ENCODE data around the gene CAMK1D.
A peak's percentile ranks its signal among the peaks of the same experiment; 100 is the strongest.
"Not testable (repeated sequence)": the region's sequence is repeated elsewhere in the genome, so short reads cannot be mapped to it uniquely, and the experiment has no call there.

The CAMK1D gene

DNA sequence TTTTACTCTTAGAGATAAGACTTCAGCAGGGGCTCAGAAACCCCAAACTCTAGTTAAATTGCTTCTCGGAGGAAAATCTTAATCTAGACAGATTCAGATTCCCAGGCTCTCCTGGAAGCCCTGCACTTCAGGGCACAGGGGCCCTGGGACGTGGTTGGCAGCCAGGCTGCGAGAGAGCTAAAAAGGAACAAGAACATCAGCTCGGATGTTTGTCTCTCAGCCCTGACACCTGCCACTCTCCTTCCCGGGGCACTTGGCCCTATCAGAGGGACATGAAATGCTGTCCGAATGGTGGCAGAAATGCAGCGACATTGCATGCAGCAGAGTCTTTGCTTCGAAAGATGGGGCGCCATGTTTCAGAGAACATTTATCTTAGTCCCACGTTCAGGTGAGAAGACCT lies 485.4 kb downstream of the CAMK1D start:
- DNase-seq, result no peak

DNA sequence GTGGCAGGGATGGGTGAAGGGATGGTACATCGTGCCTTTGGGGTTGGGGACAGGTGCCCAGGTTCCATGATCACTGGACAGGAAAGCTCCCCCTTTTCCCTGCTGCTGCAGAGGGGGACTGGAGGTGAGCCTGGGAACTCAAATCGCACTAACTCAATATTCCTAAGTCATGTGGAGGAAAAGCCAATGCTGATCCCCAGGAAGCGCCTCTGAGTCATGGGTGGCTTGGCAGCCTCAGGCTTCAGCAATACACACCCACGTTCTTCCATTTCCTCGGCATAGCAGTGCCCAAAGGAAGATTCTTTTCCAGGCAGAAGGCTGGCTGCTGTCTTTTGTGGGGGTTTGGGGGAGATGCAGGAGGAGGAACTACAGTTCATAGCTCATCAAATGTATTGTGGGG lies 486.4 kb downstream of the CAMK1D start:
- no peak for DNase-seq

DNA sequence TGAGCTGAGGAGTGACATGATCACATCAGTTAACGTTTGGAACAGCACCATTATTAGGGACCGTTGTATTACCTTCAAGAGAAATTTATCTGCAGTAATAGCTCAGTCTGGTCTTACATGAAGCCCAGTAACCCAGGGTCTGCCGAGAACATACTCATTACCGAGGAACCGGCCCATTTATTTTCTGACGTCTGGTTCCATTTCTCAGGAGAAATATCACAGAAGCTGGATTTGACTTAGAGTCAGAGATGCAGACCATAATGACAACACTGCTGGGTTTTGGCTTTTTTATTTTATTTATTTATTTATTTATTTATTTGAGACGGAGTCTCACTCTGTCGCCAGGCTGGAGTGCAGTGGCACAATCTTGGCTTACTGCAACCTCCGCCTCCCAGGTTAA lies 489.0 kb downstream of the CAMK1D start:
- no peak for DNase-seq

DNA sequence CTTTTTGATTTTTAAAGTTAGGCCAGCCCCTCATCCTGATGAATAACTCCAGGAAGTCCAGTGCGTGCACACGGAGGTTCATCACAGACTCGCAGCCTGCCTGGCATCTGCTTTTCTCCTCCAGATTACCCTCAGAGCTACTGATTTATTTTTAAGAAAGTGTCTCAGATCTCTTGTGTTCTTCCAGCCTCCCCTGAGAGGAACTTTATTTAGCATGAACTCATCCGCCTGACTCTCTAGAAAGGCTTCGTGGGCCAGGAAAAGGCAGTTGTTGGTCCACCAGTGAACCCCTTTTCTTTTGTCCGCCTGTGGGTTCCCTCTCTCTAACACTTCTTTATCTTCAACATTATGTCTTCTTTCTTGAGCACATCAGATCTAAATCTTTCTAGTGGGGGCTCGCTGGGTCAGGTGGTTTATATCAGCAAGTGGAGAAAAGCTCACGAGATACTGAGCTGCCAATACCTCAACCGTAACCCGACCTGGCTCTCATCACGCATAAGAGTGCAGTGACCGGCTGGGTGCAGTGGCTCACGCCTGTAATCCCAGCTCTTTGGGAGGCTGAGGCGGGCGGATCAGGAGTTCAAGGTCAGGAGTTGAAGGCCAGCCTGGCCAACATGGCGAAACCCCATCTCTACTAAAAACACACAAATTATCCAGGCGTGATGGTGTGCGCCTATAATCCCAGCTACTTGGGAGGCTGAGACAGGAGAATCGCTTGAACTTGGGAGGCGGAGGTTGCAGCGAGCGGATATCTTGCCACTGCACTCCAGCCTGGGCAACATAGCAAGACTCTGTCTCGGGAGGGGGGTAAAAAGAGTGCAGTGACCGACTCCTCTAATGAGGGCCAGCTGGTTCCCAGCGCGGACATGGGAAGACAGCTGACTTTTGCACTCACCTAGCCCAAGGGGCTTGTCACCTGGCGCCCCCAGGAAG lies 489.9 kb downstream of the CAMK1D start:
- DNase-seq, result peak; percentile 9

DNA sequence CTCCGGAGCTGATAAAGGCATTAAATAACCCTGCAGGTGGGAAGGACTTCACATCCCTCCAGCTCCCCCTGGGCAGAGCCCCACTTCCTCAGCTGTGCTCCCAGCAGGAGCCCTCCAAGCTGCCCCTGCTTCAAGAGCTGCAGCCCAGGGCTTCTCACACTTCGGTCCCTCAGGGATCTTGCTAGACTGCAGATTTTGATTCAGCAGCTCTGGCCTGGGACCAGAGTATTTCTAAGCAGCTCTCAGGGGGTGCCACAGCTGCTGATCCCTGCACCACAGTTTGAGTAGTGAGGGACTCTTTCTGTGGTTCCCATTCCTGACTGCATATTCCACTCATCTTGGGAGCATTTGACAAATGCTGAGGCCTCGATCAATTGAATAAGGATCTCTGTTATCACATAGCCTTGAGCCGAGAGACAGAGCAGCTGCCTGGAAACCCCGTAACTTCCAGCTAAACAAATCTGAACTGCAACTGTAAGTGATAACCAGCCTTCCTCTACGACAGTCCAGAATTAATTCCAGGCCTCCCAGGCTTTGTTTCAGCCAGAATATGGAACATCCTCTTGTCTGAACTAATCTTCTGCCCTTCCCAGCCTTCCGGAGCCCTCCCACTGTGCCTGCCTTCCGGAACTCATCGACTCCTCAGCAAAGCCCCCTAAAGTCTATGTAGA lies 490.7 kb downstream of the CAMK1D start:
- peak; percentile 81 for DNase-seq

DNA sequence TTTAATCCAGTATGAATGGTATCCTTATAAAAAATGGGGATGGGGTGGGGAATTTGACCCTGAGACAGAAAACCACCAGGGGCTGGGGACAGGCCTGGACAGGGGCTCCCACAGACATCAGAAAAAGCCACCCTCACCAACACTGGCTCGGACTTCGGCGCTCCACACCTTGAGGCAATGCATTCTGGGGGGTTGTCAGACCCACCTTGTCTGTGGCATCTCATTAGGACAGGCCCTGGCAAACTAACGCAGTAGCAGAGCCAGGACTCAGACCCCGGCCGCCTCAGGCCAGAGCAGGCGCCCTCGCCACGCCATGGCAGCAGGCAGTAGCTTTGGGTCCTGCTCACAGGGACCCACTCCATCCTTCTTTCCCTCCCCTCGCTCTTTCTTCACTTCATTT lies 492.1 kb downstream of the CAMK1D start:
- DNase-seq, result no peak

DNA sequence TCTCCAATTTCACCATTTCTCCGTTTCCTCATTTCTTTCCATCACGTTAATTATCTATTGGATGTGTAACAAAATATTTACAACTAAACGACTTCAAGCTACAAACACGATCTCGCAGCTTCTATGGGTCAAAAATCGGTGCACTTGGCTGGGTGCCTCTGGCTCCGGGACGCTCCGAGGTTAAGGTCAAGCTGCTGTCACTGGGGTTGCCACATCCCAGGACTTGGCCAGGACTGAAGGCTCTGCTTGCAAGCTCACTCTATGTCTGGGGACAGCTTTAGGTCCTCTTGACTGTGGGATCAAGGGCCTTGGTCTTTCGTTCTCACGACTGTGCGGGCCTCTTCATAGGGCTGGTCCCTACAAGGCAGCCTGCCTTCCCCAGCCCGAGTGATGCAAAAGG lies 492.5 kb downstream of the CAMK1D start:
- no peak for DNase-seq

DNA sequence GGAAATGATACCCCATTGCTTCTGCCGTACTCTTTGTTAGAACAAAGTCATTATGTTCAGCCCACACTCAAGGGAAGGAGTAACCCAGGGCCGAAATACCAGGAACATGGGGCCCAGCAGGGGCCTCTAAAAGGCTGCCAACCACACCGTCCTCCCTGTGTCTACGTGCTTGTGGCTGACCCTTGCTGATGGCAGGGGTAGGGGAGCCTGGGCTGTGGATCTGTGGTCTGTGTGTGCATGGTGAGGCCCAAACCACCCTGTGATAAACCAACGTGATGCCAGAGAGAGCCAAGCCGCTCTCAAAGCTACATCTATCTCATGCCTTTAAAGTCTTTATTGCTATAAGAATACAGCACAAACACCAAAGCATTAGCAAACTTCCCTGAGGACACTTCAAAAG lies 493.0 kb downstream of the CAMK1D start:
- no peak for DNase-seq

DNA sequence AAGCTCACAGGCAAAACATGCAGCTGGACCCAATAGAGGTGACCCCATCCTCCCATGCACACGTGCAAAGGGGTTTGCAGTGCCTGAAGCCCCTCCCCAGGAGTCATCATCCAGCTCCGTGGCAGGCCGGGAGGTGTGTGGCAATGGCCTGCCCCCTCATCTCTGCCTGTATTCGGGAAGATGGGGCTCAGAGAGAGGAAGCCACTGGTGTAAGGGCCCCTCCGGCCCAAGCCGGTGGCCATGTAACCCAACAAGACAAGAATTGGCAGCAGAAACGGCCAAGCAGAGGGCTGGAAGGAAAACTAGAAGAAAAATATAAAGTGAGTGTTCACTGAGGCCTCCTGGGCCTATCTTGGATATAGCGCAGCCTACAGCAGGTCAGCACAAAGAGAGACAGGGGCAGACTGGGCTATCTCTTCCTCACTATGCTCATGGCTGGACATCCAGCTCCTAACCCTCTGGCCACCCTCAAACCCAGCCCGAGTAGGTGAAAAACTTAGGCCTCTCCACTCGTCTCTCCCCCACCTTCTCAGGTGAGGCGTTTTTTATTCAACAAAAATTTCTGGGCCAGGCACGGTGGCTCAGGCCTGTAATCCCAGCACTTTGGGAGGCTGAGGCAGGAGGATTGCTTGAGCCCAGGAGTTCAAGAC lies 494.1 kb downstream of the CAMK1D start:
- DNase-seq, result no peak

DNA sequence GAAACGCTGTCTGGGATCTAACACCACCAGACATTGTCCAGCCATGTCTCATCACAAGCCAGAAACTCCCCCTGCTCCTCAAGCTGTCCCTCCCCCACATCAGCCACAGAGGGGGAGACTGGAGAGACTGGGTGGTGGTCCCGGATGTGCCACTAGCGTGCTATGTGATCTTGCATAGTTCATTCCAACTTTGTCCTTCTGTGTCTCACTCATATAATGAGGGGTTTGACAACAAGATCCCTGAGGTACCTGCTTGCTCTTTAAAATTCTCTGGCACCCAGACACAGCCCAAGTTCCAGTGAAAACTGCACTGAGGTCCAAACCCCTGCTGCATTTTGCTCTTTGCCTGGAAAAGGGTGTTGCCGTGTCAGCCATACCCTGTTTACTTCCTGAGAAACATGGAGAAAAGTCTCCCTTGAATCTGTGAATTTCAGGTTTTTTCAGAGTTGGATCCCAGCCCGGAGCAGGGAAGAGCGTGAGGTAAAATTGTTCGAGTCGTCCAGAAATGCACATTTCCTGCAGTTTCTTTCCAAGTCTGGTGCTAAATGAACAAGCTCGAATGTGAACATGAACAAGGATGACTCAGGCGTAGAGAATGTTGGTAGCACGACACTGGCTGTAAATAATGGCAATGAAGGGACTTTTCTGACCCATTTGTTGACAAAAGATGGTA lies 495.6 kb downstream of the CAMK1D start:
- no peak for DNase-seq

DNA sequence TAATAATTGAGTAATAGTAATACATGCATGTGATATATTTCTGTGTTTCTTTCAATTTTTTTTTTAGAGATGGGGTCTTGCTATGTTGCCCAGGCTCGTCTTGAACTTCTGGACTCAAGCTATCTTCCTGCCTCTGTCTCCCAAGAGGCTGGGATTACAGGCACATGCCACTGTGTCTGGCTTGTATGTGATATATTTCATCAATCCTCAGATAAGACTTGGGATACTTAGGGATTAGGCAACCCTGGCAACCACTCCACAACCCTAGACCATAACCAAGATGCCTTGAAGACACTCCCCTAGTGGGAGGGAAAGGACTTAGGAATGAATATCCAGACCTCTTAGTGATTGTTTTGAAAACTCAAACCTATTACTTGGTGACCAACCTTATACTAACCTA lies 497.4 kb downstream of the CAMK1D start:
- no peak for DNase-seq

DNA sequence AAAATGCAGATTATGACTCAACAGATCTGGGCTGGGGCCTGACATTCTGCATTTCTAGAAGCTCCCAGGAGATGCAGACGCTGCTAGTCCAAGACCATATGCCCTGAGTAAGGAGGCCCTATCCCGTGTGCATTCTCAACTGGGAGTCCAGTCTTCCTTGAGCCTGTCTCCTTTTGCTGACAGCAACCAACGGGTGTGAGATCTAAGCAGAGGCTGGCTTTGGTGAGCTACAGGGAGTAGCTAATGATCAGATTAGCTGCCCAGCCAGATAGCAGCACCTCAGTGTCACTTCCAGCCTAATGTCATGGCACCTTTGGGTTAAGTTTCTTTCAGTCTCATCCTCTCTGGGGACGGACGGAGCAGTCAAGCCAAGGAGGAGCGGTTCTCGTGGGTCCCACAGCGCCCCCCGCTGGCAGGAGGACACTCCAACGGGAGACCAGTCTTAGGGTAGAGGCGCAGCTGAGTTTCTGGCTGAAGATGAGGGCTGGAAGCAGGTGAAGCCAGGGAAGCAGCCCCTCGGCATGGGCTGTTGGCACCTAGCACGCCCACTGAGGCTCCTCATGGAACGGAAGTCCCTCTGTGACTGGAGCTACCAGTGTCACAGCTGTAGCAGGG lies 498.1 kb downstream of the CAMK1D start:
- peak; percentile 43 for DNase-seq

DNA sequence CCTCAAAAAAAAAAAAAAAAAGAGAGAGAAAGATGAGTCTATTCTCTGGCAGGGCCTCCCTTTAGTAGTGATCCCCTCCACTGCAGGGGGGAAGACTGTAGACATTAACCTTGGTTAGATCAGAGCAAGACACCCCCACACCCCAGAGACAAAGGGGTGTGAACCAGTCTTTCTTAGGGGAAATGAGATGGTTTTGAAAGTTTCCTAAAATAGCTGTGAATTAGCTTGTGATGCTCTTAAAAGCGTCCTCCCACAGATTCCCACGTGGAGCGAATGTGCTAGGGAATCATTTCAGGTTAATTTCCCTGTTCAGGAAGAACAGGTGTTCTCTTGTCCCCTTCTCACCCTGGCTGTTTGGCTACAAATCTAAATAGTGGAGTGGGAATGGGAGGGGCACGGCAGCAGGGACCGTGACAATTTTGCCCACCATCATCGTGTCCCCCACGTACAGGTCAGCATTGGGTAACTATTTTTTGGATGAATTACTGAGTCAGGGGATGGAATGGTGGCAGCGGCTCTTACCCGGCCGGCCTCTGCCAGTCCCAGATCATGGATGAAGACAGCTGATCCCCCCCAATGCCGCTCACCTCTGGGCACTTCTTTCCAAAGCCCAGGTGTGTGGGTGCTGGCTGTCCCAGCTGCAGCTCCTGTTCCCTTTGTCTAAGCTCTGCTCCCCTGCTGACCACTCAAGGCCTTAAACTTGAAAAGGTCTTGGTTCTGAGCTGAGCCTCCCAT lies 499.3 kb downstream of the CAMK1D start:
- DNase-seq, result peak; percentile 29

DNA sequence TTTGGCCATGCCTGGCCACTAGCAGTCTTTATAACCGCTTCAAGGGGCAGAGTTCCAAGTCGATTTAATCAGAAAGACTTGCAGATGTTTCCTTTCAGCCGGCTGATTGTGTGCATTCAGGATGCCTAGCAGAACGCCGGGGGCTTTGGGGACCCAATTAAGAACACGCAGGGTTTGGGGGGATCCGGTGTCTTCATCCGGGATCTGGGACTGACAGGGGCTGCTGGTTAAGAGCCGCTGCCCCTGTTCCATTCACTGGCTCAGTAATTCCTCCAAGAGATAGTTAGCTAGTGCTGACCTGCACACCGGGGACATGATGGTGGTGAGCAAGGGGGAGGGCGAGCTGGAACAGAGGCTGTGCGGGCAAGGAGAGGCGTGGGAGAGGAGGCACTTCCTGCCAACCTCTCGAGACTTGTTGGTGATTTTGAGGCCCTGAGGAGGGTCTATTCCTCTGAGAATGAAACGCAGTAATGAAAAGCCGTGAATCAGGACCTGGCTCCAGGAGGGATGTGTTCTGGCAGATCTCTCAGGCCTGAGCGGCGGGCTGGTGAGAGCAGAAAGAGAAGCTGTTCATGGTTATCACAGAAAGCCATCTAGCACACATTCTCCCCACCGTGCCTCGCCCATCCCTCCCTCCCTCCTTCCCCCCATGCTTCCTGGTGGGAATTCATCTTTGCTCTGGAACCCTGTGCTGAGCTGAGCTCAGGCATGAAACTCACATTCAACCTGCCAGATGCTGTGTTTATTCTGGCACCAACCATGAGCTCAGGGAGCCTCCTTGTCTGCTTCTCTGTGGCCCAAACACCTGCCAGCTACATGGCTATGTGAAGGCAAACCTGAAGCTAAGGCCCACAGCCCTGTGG lies 500.2 kb downstream of the CAMK1D start:
- peak; percentile 30 for DNase-seq

DNA sequence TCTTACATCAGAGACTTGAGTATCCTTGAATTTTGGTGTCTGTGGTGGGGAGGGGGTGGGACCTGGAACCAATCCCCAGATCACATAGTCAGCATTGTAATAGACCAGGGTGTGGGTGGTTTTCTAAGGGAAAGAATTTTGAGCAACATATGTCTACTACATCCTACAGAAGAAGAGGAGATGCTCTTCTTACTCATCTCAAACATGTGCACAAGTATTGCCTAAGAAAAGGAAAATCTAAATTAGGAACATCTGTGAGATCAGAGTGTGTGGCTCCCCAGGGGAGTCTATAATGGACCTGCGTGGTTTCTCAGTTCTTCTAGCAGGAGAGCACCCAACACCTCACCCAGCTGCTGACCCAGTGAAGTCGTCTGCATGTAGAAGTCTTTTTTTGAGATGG lies 503.3 kb downstream of the CAMK1D start:
- no peak for DNase-seq

DNA sequence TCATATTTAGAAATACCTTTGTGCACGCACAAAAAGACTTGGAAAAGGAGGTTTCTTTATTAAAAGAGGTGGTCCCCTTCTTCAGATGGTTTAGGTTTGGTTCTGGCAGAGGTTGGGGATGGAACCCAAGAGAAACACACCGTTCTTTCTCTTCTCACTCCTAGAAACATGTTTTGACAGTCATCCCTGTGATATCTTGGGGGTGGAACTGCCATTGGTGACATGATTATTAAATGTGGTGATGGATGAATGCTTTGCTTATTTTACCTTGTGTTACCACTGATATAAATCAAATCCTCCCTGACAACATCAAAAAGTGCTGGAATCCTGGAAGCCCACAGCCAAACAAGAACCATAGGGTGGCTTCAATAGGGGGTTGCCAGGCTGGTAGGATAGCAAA lies 505.6 kb downstream of the CAMK1D start:
- no peak for DNase-seq

DNA sequence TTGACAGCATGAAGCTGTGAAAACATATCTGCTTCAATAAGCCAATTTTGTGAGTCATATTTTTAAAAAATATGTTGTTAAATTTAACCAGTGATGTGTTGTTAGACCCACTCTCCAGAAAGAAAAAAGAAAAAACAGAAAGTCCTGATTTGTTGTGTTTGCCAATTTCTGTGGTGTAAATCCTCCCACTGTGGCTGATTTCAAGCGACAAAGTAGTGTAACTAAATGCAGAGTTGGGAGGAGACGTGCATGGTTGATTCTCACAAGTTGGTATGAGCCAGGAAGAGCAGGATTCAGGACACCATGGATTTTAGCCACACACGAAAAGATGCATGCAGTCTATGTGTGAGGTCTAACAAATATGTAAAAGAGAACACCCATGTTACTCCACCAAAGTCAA lies 513.1 kb downstream of the CAMK1D start:
- DNase-seq, result no peak

DNA sequence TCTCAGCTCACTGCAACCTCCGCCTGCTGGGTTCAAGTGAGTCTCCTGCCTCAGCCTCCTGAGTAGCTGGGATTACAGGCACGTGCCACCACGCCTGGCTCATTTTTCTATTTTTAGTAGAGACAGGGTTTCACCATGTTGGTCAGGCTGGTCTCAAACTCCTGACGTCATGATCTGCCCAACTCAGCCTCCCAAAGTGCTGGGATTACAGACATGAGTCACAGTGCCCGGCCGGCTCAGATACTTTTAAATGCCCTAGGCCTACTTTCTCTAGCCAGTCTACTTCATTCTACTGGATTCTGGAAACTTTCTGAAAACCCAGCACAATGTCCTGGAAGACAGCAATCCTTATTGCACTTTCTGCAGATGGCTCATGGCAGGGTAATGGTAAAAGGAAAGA lies 516.2 kb downstream of the CAMK1D start:
- not testable (repeated sequence) for DNase-seq

DNA sequence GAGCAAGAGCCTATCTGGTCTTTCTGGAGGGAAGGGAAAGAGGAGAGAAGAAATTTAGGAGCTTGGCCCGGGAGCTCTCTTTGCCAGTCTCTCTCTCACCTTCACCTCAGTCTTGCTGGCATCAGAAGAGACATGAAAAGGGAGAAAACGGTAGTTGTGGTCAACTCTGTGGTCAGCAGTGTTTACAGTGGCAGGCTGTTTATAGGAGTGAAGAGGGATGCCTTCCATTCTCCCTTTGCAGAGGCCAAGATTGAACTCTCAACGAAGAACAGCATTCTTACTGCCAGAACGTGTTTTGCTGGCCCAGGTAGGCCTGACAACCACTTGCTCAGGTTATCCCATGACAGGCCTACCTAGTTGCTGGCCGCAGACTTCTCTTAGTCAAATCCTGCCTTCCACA lies 518.9 kb downstream of the CAMK1D start:
- no peak for DNase-seq

DNA sequence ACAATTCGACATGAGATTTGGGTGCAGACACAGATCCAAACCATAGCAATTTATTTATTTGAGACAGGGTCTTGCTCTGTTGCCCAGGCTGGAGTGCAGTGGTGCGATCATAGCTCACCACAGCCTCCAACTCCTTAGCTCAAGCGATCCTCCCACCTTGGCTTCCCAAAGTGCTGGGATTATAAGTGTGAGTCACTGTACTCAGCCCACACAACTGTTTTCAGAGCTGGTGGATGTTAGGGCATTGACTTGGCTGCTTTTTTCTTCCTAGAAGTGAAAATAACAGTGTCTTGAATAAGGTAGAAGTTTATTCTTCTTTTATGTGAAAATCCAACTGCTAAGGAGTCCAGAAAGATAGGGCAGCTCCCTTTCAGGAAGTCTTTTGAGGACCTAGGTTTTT lies 520.1 kb downstream of the CAMK1D start:
- no peak for DNase-seq

DNA sequence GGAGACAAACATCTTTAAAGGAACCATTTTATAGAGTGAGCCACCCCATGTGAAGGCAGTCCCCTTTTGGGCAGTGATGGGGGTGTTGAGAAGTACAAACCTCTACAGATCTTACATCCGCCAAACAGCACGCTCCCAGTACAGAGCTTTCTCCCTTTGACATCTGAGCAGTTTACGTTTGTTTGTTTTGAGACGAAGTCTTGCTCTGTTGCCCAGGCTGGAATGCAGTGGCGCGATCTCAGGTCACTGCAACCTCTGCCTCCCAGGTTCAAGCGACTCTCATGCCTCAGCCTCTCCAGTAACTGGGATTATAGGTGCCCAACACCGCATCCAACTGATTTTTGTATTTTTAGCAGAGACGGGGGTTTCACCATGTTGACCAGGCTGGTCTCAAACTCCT lies 523.2 kb downstream of the CAMK1D start:
- DNase-seq, result peak; percentile 31
